ENCODE results near the gene CERKL.

DNA sequence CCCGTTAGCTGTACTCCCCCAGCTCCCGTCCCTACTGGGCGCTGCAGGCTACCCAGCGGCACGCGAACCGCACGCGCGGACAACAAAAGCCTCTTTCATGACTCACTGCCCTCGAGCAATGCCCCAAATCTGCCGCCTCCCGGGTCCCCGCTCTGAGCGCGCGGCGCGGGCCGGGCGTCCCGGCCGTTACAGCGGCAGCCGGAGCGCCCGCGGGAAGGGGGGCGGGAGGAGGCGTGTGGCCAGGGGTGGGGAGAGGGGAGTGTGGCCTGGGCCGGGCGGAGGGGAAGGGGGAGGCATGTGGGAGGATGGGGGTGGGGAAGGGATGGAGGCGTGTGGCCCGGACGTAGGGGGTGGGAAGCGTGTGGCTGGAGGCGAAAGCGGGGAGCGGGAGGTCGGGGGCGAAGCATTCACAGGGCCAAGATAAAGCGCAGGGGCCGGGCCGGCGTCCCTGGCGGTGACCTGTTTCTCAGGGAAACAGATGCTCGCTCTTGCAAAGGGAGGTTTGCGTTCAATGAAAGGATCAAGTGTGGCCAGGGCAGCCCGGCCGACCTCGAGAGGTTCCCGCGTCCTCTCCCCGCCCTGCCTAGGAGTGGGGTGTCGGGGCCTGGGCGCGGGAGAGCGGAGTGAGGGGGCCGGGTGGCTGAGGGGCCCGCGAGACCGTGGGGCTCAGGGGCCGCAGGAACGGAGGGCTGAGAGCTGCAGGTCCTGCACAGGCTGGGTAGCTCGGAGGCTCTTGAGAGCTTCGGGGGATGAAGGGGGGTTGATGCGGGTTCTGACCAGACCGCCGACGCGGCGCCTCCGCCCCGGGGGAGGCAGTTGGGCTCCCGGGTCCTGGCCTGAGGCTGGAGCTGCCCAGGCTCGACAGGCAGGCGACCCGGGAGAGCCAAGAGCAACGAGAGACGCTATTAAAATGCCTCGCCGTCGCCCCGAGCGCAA lies 26.9 kb upstream of the CERKL start:
- TF ChIP-seq, protein P1, sequence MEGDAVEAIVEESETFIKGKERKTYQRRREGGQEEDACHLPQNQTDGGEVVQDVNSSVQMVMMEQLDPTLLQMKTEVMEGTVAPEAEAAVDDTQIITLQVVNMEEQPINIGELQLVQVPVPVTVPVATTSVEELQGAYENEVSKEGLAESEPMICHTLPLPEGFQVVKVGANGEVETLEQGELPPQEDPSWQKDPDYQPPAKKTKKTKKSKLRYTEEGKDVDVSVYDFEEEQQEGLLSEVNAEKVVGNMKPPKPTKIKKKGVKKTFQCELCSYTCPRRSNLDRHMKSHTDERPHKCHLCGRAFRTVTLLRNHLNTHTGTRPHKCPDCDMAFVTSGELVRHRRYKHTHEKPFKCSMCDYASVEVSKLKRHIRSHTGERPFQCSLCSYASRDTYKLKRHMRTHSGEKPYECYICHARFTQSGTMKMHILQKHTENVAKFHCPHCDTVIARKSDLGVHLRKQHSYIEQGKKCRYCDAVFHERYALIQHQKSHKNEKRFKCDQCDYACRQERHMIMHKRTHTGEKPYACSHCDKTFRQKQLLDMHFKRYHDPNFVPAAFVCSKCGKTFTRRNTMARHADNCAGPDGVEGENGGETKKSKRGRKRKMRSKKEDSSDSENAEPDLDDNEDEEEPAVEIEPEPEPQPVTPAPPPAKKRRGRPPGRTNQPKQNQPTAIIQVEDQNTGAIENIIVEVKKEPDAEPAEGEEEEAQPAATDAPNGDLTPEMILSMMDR (IDR thresholded peaks at IDR 0.05) = no peak
- TF ChIP-seq POLR2A (IDR thresholded peaks at IDR 0.05) (no peak), POLR2AphosphoS5 (IDR thresholded peaks at IDR 0.05) (no peak)
